Measurements from ENCODE around the gene SF3B4. TPM values are rescaled to one million over a fixed set of nuclear protein-coding genes. Genes with fewer than 3 reads are reported as not detected.

Gene SF3B4
- total and polyA plus RNA-seq, 2 experiments from 2014 or later, result 18.1 to 75.8 TPM

- Histone ChIP-seq H3K36me3 (peaks cover 33% of the 10 kb centered on the region), H3K27me3 (no peaks in the 10 kb centered on the region), H3K9me3 (ENCODE audit: low read depth) (no peaks in the 10 kb centered on the region), H3K4me1 (ENCODE audit: low read depth) (peaks cover 13% of the 10 kb centered on the region), H3K4me3 (peak overlapping the region; percentile 84), H3K27ac (no peak overlapping the region)
- no peak for DNase-seq (ENCODE audit: low read depth in 1 of 2, low spot score in 1 of 2)
- TF ChIP-seq, protein P1, sequence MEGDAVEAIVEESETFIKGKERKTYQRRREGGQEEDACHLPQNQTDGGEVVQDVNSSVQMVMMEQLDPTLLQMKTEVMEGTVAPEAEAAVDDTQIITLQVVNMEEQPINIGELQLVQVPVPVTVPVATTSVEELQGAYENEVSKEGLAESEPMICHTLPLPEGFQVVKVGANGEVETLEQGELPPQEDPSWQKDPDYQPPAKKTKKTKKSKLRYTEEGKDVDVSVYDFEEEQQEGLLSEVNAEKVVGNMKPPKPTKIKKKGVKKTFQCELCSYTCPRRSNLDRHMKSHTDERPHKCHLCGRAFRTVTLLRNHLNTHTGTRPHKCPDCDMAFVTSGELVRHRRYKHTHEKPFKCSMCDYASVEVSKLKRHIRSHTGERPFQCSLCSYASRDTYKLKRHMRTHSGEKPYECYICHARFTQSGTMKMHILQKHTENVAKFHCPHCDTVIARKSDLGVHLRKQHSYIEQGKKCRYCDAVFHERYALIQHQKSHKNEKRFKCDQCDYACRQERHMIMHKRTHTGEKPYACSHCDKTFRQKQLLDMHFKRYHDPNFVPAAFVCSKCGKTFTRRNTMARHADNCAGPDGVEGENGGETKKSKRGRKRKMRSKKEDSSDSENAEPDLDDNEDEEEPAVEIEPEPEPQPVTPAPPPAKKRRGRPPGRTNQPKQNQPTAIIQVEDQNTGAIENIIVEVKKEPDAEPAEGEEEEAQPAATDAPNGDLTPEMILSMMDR (IDR thresholded peaks at IDR 0.05; ENCODE audit: low read depth, low read length), result no peak
Observed at GRCh38 chr1:149926296-149926695, 1.3 kb downstream of the SF3B4 start.

GRCh38 chr1:149925751-149926150 is 1.9 kb downstream of the SF3B4 start:
- H3K27ac ChIP-seq, result no peak overlapping the region
- TF ChIP-seq, protein P1 (IDR thresholded peaks at IDR 0.05; ENCODE audit: low read depth, low read length), result no peak
- no peak for DNase-seq (ENCODE audit: low read depth in 1 of 2, low spot score in 1 of 2)
- no peaks in the 10 kb centered on the region for H3K9me3 ChIP-seq (ENCODE audit: low read depth)
- H3K4me1 ChIP-seq (ENCODE audit: low read depth), result peaks cover 13% of the 10 kb centered on the region
- H3K27me3 ChIP-seq, result no peaks in the 10 kb centered on the region
- no peak overlapping the region for H3K4me3 ChIP-seq
- peaks cover 33% of the 10 kb centered on the region for H3K36me3 ChIP-seq

GRCh38 chr1:149925345-149925744 is 2.3 kb downstream of the SF3B4 start:
- no peak overlapping the region for H3K4me3 ChIP-seq
- H3K9me3 ChIP-seq (ENCODE audit: low read depth), result no peaks in the 10 kb centered on the region
- peaks cover 13% of the 10 kb centered on the region for H3K4me1 ChIP-seq (ENCODE audit: low read depth)
- no peak overlapping the region for H3K27ac ChIP-seq
- H3K36me3 ChIP-seq, result peaks cover 33% of the 10 kb centered on the region
- no peaks in the 10 kb centered on the region for H3K27me3 ChIP-seq
- TF ChIP-seq, protein P1 (IDR thresholded peaks at IDR 0.05; ENCODE audit: low read depth, low read length), result no peak
- DNase-seq (ENCODE audit: low read depth in 1 of 2, low spot score in 1 of 2), result no peak

GRCh38 chr1:149923626-149924025 is 4.0 kb downstream of the SF3B4 start:
- Histone ChIP-seq H3K4me3 (no peak overlapping the region), H3K27me3 (no peaks in the 10 kb centered on the region), H3K9me3 (ENCODE audit: low read depth) (no peaks in the 10 kb centered on the region), H3K4me1 (ENCODE audit: low read depth) (peaks cover 8% of the 10 kb centered on the region), H3K36me3 (peaks cover 33% of the 10 kb centered on the region), H3K27ac (no peak overlapping the region)
- TF ChIP-seq, protein P1 (IDR thresholded peaks at IDR 0.05; ENCODE audit: low read depth, low read length), result no peak
- no peak for DNase-seq (ENCODE audit: low read depth in 1 of 2, low spot score in 1 of 2)

DNA sequence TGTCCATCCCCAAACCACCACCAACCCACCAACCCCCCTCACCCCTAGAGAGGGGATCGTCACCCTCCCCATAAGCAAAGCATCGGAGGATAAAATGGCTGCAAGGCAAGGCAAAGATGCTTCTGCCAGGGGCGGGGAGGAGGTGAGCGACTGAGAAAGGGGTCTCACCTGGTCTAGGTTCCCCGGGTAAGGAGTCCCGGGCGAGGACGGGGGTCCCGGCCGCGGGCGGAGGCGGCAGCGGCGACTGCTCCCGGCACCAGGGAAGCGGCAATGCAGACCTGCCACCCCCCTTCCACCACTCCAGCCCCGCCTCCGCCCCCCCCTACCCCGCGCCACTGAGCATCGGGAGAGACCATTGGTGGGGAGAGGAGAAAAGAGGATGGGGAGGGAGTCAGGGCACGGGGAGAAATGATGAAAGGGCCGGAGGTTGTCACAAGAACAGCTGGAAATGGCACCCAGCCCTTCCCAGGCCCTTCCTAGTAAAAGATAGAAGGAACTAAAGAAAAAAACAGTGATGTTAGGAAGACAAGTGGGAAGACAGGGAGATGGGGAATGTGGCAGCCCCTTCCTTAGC is 9.9 kb downstream of the SF3B4 start, which contains the start of gene SV2A:
SV2A (minus strand) TSS at position 274 of the 574 bp plus-strand sequence. CDS start 4,004 bp downstream, outside the sequence.
- Histone ChIP-seq H3K4me1 (ENCODE audit: low read depth) (peaks cover 18% of the 10 kb centered on the region), H3K9me3 (ENCODE audit: low read depth) (no peaks in the 10 kb centered on the region), H3K27ac (no peak within 1 kb of the TSS), H3K27me3 (no peaks in the 10 kb centered on the region), H3K4me3 (peak within 1 kb of the TSS; percentile 63), H3K36me3 (peaks cover 2% of the 10 kb centered on the region)
- peak; percentile 69 to 71 for DNase-seq (ENCODE audit: low read depth in 1 of 2, low spot score in 1 of 2)
- TF ChIP-seq, protein P1 (IDR thresholded peaks at IDR 0.05; ENCODE audit: low read depth, low read length), result no peak
